Motor neuron (in vitro differentiated cells): Measurements from ENCODE around the gene MTFMT. TPM values are rescaled to one million over a fixed set of nuclear protein-coding genes. Genes with fewer than 3 reads are reported as not detected.

ENCODE experiments used
- ATAC-seq, 8 experiments: fragments of 200-7000 bp; cut with Tn5 transposase; replicated peaks in 6 of 8; 2 replicates each; pipeline ENCODE4 v1.8.0; 2021; ENCODE audit warnings: mild to moderate bottlenecking in 8 of 8, moderate library complexity in 8 of 8
- H3K27ac ChIP-seq, 2 donors: fragments of 250-450 bp; sonication (Bioruptor Pico); 2 replicates each; pipeline ENCODE4 v1.9.0; 2021; ENCODE audit warnings: antibody characterized with exemption in 2 of 2, mild to moderate bottlenecking in 2 of 2, moderate library complexity in 1 of 2
- H3K4me1 ChIP-seq, 2 donors: fragments of 250-450 bp; sonication (Bioruptor Pico); replicated peaks in 1 of 2; 2 replicates each; pipeline ENCODE4 v1.6.1; 2021; ENCODE audit warnings: antibody characterized with exemption in 2 of 2, mild to moderate bottlenecking in 2 of 2, moderate library complexity in 1 of 2
- H3K4me3 ChIP-seq, 5 donors: fragments of 250-450 bp; sonication (Bioruptor Pico); 2 replicates each; pipeline ENCODE4 v1.9.0; 2021; ENCODE audit warnings: antibody characterized with exemption in 5 of 5, mild to moderate bottlenecking in 5 of 5, moderate library complexity in 4 of 5
- WGBS, 10 experiments: fragments of 450-650 bp; shearing (Covaris generic); methylation state at CpG; one replicate each; pipeline ENCODE4 v1.0.0; 2022; 5-methylcytosine and 5-hydroxymethylcytosine counted together
- in situ Hi-C, 9 experiments: fragments of 400-800 bp; cut with MboI; loops; one replicate each; pipeline ENCODE4 v1.15.0; 2021; ENCODE audit warnings: low sequenced_read_pairs in 9 of 9, low pct_unique_long_range_greater_than_20kb in 2 of 9; ENCODE audit not compliant: unreplicated experiment in 9 of 9
- total RNA-seq, 8 experiments: library from RNA; unstranded; fragments of 300-600 nt; gene quantifications; 2 replicates each; pipeline versions ENCODE4 v1.2.3 to v1.2.4, GENCODE V29; 2022

The MTFMT gene
- total RNA-seq, 8 experiments from 2014 or later, result 7.9 to 23.5 (median 10.4) TPM

DNA sequence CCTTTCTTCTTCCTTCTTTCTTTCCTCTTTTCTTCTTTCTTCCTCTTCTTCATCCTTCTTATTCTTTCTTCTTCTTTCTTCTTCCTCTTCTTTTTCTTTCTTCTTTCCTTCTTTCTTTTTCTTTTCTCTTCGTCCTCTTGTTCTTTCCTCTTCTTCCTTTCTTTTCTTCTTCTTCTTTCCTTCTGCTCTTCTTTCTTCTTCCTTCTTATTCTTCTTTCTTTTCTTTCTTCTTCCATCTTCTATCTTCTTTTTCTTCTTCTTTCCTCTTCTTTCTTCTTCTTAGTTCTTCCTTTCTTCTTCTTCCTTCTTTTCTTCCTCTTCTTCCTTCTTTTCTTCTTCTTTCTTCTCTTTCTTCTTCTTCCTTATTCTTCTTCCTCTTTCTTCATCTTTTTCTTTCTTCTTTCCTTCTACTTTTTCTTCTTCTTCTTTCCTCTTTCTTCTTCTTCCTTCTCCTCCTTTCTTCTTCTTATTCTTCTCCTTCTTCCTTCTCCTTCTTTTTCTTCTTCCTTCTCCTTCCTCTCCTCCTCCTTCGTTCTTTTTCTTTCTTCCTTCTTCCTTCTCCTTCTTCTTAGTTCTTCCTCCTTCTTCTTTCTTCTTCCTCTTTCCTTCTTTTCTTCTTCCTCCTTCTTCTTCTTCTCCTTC lies 77.5 kb downstream of the MTFMT start:
- Histone ChIP-seq H3K4me3 (no peak overlapping the region), H3K27ac (no peak overlapping the region), H3K4me1 (no peaks in the 10 kb centered on the region)
- ATAC-seq, result no peak
- WGBS, 10 experiments, result 84 to 99% (median 96%) methylated on average over 2 of the region's 2 CpGs
- in situ Hi-C loops, result no loop called here

Other genes starting within 250 kb of the MTFMT start
- gene PIF1, start 204.0 kb downstream of the MTFMT start, total RNA-seq, result 10 to 100 TPM in 3 of 8 experiments, 1 to 10 TPM in 2, under 1 TPM in 3; 0.36 to 17.7 (median 4.5) TPM
- gene PLEKHO2, start 187.7 kb downstream of the MTFMT start, total RNA-seq, result 10 to 100 TPM in 3 of 8 experiments, 1 to 10 TPM in 5; 2.3 to 57.2 (median 6.5) TPM
- gene ANKDD1A, start 117.7 kb downstream of the MTFMT start, total RNA-seq, result 1 to 10 TPM; 1.0 to 7.7 (median 3.4) TPM
- gene SPG21, start 39.7 kb downstream of the MTFMT start, total RNA-seq, result 10 to 100 TPM; 50.6 to 75.7 (median 64.4) TPM
- 1 to 10 TPM in 3 of 8 experiments, under 1 TPM in 2, not detected in 3; 0.27 to 3.1 (median 1.3) TPM for gene SLC51B, start 15.7 kb upstream of the MTFMT start, total RNA-seq
- gene RASL12, start 38.4 kb upstream of the MTFMT start, total RNA-seq, result under 1 TPM in 5 of 8 experiments, not detected in 3; 0.05 to 0.73 (median 0.15) TPM
- under 1 TPM in 5 of 8 experiments, not detected in 3; 0.10 to 0.28 (median 0.18) TPM for gene KBTBD13, start 47.1 kb upstream of the MTFMT start, total RNA-seq
- gene UBAP1L, start 85.6 kb upstream of the MTFMT start, total RNA-seq, result 1 to 10 TPM; 1.5 to 5.6 (median 3.9) TPM
- gene PDCD7, start 104.2 kb upstream of the MTFMT start, total RNA-seq, result 10 to 100 TPM; 13.4 to 20.9 (median 17.5) TPM
- 10 to 100 TPM; 25.5 to 76.3 (median 31.0) TPM for gene CLPX, start 155.7 kb upstream of the MTFMT start, total RNA-seq
- 10 to 100 TPM in 1 of 8 experiments, 1 to 10 TPM in 1, under 1 TPM in 6; 0.16 to 15.0 (median 0.39) TPM for gene CILP, start 181.8 kb upstream of the MTFMT start, total RNA-seq